ENCODE results near the gene RABGAP1L. TPM values are rescaled to one million over a fixed set of nuclear protein-coding genes. Genes with fewer than 3 reads are reported as not detected.
"Not testable (repeated sequence)": the region's sequence is repeated elsewhere in the genome, so short reads cannot be mapped to it uniquely, and the experiment has no call there.

RABGAP1L gene
- total RNA-seq, 3 donors from 2014 or later = 46.1 to 74.7 (median 59.2) TPM

DNA sequence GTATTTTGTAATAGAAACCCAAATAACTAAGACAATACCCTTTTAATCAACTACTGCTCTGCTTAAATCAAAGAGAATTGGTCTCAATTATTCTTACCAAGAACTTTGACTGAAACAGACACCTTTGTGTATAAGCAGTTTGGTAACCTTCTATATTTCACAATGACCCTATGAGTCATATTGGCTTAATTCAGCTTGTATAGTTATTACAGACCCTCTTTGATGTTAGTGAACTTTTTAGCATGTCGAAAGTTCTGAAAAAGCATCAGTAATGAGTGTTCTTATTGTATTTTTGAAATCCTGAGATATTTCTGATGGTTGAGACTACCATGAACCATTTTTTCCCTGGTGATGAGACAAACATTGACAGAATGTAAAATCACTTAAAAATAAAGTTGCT is 43.3 kb upstream of the RABGAP1L start:
- Histone ChIP-seq H3K4me3 (no peak overlapping the region), H3K36me3 (ENCODE audit: low read depth) (no peaks in the 10 kb centered on the region), H3K9me3 (no peaks in the 10 kb centered on the region), H3K4me1 (ENCODE audit: low read depth) (no peaks in the 10 kb centered on the region)
- DNase-seq (no peak), ATAC-seq (no peak)
- intact Hi-C loops (cut with DNase I, micrococcal nuclease) = no loop called here
- TF ChIP-seq, protein P1, sequence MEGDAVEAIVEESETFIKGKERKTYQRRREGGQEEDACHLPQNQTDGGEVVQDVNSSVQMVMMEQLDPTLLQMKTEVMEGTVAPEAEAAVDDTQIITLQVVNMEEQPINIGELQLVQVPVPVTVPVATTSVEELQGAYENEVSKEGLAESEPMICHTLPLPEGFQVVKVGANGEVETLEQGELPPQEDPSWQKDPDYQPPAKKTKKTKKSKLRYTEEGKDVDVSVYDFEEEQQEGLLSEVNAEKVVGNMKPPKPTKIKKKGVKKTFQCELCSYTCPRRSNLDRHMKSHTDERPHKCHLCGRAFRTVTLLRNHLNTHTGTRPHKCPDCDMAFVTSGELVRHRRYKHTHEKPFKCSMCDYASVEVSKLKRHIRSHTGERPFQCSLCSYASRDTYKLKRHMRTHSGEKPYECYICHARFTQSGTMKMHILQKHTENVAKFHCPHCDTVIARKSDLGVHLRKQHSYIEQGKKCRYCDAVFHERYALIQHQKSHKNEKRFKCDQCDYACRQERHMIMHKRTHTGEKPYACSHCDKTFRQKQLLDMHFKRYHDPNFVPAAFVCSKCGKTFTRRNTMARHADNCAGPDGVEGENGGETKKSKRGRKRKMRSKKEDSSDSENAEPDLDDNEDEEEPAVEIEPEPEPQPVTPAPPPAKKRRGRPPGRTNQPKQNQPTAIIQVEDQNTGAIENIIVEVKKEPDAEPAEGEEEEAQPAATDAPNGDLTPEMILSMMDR (IDR thresholded peaks at IDR 0.05) = no peak

DNA sequence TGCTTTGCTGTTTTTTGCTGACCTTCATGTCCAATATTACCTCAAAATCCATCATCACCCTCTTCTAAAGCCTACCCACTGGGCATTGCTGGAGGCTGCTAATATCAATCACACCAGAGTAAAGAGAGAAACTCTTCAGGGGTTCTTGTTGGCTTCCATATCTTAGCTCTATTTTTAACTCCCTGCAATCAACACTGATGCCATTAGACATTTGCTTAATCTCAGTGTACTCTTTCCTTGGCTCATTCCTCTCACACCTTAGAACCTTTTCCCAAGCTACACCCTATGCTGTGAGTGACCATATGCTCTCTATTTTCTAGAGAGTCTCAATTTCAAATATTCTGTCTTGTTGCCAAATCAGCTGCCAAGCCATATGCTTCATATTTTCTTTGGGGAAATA is 40.6 kb upstream of the RABGAP1L start:
- H3K4me1 ChIP-seq (ENCODE audit: low read depth) = no peaks in the 10 kb centered on the region
- DNase-seq = no peak
- TF ChIP-seq, protein P1 (IDR thresholded peaks at IDR 0.05) = no peak
- H3K4me3 ChIP-seq = no peak overlapping the region
- no peaks in the 10 kb centered on the region for H3K9me3 ChIP-seq
- intact Hi-C loops (cut with DNase I, micrococcal nuclease) = no loop called here
- H3K36me3 ChIP-seq (ENCODE audit: low read depth) = no peaks in the 10 kb centered on the region
- ATAC-seq = no peak

DNA sequence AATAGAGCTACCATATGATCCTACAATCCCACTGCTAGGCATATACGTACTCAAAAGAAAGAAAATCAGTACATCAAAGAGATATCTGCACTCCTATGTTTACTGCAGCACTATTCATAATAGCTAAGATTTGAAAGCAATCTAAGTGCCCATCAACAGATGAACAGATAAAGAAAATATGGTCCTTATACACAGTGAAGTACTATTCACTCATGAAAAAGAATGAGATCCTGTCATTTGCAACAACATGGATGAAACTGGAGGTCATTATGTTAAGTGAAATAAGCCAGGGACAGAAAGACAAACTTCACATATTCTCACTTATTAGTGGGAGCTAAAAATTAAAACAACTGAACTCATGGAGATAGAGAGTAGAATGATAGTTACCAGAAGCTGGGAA is 37.0 kb upstream of the RABGAP1L start:
- H3K4me3 ChIP-seq; H3K4me1 ChIP-seq (ENCODE audit: low read depth); H3K36me3 ChIP-seq (ENCODE audit: low read depth); intact Hi-C loops (cut with DNase I, micrococcal nuclease); ATAC-seq; DNase-seq: not testable (repeated sequence)
- peaks cover 13% of the 10 kb centered on the region for H3K9me3 ChIP-seq

DNA sequence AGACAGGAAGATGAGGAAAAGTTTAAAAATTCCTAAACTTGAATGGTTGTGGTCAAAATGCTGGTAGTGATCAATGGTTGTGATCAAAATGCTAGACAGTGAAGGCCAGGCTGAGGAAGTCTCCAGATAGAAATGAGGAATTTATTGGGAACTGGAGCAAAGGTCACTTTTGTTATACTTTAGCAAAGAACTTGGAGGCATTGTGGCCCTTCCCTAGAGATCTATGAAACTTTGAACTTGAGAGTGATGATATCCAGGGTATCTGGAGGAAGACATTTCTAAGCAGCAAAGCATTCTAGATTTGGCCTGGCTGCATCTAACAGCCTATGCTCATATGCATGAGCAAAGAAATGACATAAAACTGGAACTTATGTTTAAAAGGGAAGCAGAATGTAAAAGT is 35.5 kb upstream of the RABGAP1L start:
- Histone ChIP-seq H3K4me1 (ENCODE audit: low read depth) (no peaks in the 10 kb centered on the region), H3K36me3 (ENCODE audit: low read depth) (no peaks in the 10 kb centered on the region), H3K9me3 (peaks cover 13% of the 10 kb centered on the region), H3K4me3 (no peak overlapping the region)
- DNase-seq (no peak), ATAC-seq (no peak)
- intact Hi-C loops (cut with DNase I, micrococcal nuclease) = no loop called here
- TF ChIP-seq, protein P1 (IDR thresholded peaks at IDR 0.05) = no peak

DNA sequence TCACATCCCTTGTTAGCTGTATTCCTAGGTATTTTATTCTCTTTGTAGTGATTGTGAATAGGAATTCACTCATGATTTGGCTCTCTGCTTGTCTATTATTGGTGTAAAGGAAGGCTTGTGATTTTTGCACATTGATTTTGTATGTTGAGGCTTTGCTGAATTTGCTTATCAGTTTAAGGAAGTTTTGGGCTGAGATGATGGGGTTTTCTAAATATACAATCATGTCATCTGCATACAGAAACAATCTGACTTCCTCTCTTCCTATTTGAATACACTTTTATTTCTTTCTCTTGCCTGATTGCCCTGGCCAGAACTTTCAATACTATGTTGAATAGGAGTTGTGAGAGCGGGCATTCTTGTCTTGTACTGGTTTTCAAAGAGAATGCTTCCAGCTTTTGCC is 32.1 kb upstream of the RABGAP1L start:
- H3K4me3 ChIP-seq; ATAC-seq; H3K36me3 ChIP-seq (ENCODE audit: low read depth); DNase-seq; H3K4me1 ChIP-seq (ENCODE audit: low read depth); intact Hi-C loops (cut with DNase I, micrococcal nuclease): not testable (repeated sequence)
- H3K9me3 ChIP-seq = peaks cover 13% of the 10 kb centered on the region

DNA sequence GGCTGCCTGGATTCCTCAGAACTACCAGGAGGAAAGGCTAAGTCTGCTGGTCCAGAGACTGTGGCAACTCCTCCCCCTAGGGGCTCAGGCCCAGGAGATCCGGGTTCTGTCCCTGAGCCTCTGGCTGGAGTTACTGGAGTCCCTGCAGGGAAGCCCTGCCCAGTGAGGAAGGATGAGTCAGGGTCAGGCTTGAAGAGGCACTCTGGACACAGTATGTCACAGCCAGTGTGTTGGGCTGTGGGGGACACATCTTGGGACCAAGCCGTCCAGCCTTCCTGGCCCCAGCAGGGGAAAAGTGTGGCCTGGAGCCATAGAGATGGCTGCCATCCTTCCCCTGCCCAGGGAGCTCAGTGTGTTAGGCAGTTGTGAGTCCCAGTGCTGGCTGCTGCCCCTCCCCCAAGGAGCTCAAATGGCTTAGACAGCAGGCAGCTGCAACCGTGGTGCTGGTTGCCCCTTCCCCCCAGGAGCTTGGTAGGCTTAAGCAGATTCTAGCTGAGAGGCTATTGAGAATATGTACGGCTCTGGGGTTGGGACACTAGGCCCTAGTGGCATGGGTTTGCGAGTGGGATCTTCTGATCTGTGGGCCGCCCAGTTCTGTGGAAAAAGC is 28.2 kb upstream of the RABGAP1L start:
- ATAC-seq = no peak
- intact Hi-C loops (cut with DNase I, micrococcal nuclease) = no loop called here
- TF ChIP-seq, protein P1 (IDR thresholded peaks at IDR 0.05) = no peak

More for the DNA sequence above, 28.2 kb upstream of the RABGAP1L start:
- no peaks in the 10 kb centered on the region for H3K36me3 ChIP-seq (ENCODE audit: low read depth)
- DNase-seq = no peak
- peaks cover 3% of the 10 kb centered on the region for H3K9me3 ChIP-seq
- no peaks in the 10 kb centered on the region for H3K4me1 ChIP-seq (ENCODE audit: low read depth)
- no peak overlapping the region for H3K4me3 ChIP-seq

Measured in mucosa of descending colon (tissue), 3 donors.